ENCODE measurements around the gene SORBS2. TPM values are rescaled to one million over a fixed set of nuclear protein-coding genes. Genes with fewer than 3 reads are reported as not detected.

Gene SORBS2
- total RNA-seq, 1 donor from 2014 or later, result 18.8 TPM

- Histone ChIP-seq H3K36me3 (ENCODE audit: control insufficient read depth, insufficient read depth, low read length) (no peaks in the 10 kb centered on the region), H3K27me3 (ENCODE audit: control insufficient read depth, insufficient read depth, low read length) (no peaks in the 10 kb centered on the region), H3K4me3 (ENCODE audit: low read depth, low read length) (no peak overlapping the region)
- no peak for DNase-seq (ENCODE audit: low read depth)
- TF ChIP-seq CTCF (IDR thresholded peaks at IDR 0.05; ENCODE audit: insufficient read depth, low read length, poor library complexity, severe bottlenecking), result no peak
Measured at GRCh38 chr4:185752872-185753271, 59.1 kb downstream of the SORBS2 start.

GRCh38 chr4:185749858-185750257, 62.1 kb downstream of the SORBS2 start:
- no peak for DNase-seq (ENCODE audit: low read depth)
- Histone ChIP-seq H3K4me3 (ENCODE audit: low read depth, low read length) (no peak overlapping the region), H3K36me3 (ENCODE audit: control insufficient read depth, insufficient read depth, low read length) (no peaks in the 10 kb centered on the region), H3K27me3 (ENCODE audit: control insufficient read depth, insufficient read depth, low read length) (no peaks in the 10 kb centered on the region)
- no peak for TF ChIP-seq CTCF (IDR thresholded peaks at IDR 0.05; ENCODE audit: insufficient read depth, low read length, poor library complexity, severe bottlenecking)

GRCh38 chr4:185748901-185749390, 63.0 kb downstream of the SORBS2 start:
- no peak for TF ChIP-seq CTCF (IDR thresholded peaks at IDR 0.05; ENCODE audit: insufficient read depth, low read length, poor library complexity, severe bottlenecking)
- DNase-seq (ENCODE audit: low read depth), result no peak
- no peak overlapping the region for H3K4me3 ChIP-seq (ENCODE audit: low read depth, low read length)
- H3K27me3 ChIP-seq (ENCODE audit: control insufficient read depth, insufficient read depth, low read length), result no peaks in the 10 kb centered on the region
- H3K36me3 ChIP-seq (ENCODE audit: control insufficient read depth, insufficient read depth, low read length), result no peaks in the 10 kb centered on the region

- TF ChIP-seq CTCF (IDR thresholded peaks at IDR 0.05; ENCODE audit: insufficient read depth, low read length, poor library complexity, severe bottlenecking), result no peak
- Histone ChIP-seq H3K4me3 (ENCODE audit: low read depth, low read length) (no peak overlapping the region), H3K36me3 (ENCODE audit: control insufficient read depth, insufficient read depth, low read length) (no peaks in the 10 kb centered on the region), H3K27me3 (ENCODE audit: control insufficient read depth, insufficient read depth, low read length) (no peaks in the 10 kb centered on the region)
- no peak for DNase-seq (ENCODE audit: low read depth)
Measured at GRCh38 chr4:185745891-185746290, 66.1 kb downstream of the SORBS2 start.

- TF ChIP-seq CTCF (IDR thresholded peaks at IDR 0.05; ENCODE audit: insufficient read depth, low read length, poor library complexity, severe bottlenecking), result no peak
- H3K36me3 ChIP-seq (ENCODE audit: control insufficient read depth, insufficient read depth, low read length), result no peaks in the 10 kb centered on the region
- no peak overlapping the region for H3K4me3 ChIP-seq (ENCODE audit: low read depth, low read length)
- no peaks in the 10 kb centered on the region for H3K27me3 ChIP-seq (ENCODE audit: control insufficient read depth, insufficient read depth, low read length)
- DNase-seq (ENCODE audit: low read depth), result no peak
Measured at GRCh38 chr4:185744946-185745345, 67.0 kb downstream of the SORBS2 start.

- H3K4me3 ChIP-seq (ENCODE audit: low read depth, low read length), result no peak overlapping the region
- H3K36me3 ChIP-seq (ENCODE audit: control insufficient read depth, insufficient read depth, low read length), result no peaks in the 10 kb centered on the region
- H3K27me3 ChIP-seq (ENCODE audit: control insufficient read depth, insufficient read depth, low read length), result no peaks in the 10 kb centered on the region
- no peak for TF ChIP-seq CTCF (IDR thresholded peaks at IDR 0.05; ENCODE audit: insufficient read depth, low read length, poor library complexity, severe bottlenecking)
- DNase-seq (ENCODE audit: low read depth), result no peak
Measured at GRCh38 chr4:185744488-185744862, 67.5 kb downstream of the SORBS2 start.
